Activated naive CD8-positive, alpha-beta T cell (primary cell): ENCODE data around the gene HS3ST3B1.

Source experiments
- H3K27ac Mint-ChIP-seq: one replicate; pipeline ENCODE4 v1.8.0; 2021; ENCODE audit warnings: mixed read lengths
- H3K27me3 Mint-ChIP-seq: one replicate; pipeline ENCODE4 v1.8.0; 2021; ENCODE audit warnings: mixed read lengths
- H3K36me3 Mint-ChIP-seq: one replicate; pipeline ENCODE4 v1.8.0; 2021; ENCODE audit warnings: mixed read lengths
- H3K4me1 Mint-ChIP-seq: one replicate; pipeline ENCODE4 v1.8.0; 2021; ENCODE audit warnings: low read depth, mixed read lengths
- H3K4me3 Mint-ChIP-seq: one replicate; pipeline ENCODE4 v1.8.0; 2021; ENCODE audit warnings: mild to moderate bottlenecking, mixed read lengths
- H3K9me3 Mint-ChIP-seq: one replicate; pipeline ENCODE4 v1.8.0; 2021; ENCODE audit warnings: low read depth, mixed read lengths

Gene HS3ST3B1

GRCh38 chr17:14321980-14322776, 21.3 kb downstream of the HS3ST3B1 start:
- peak overlapping the region; percentile 88 for H3K27ac Mint-ChIP-seq
- H3K4me1 Mint-ChIP-seq = peaks cover 88% of the 10 kb centered on the region
- no peaks in the 10 kb centered on the region for H3K27me3 Mint-ChIP-seq
- H3K9me3 Mint-ChIP-seq = no peaks in the 10 kb centered on the region
- peak overlapping the region; percentile 53 for H3K4me3 Mint-ChIP-seq
- peaks cover 8% of the 10 kb centered on the region for H3K36me3 Mint-ChIP-seq

GRCh38 chr17:14323522-14323981, 22.7 kb downstream of the HS3ST3B1 start:
- Mint-ChIP-seq H3K9me3 (no peaks in the 10 kb centered on the region), H3K36me3 (peaks cover 14% of the 10 kb centered on the region), H3K4me1 (peaks cover 87% of the 10 kb centered on the region), H3K27me3 (no peaks in the 10 kb centered on the region), H3K27ac (peak overlapping the region; percentile 22), H3K4me3 (no peak overlapping the region)

GRCh38 chr17:14325618-14326167, 24.8 kb downstream of the HS3ST3B1 start:
- H3K36me3 Mint-ChIP-seq = peaks cover 10% of the 10 kb centered on the region
- H3K4me1 Mint-ChIP-seq = peaks cover 88% of the 10 kb centered on the region
- H3K9me3 Mint-ChIP-seq = no peaks in the 10 kb centered on the region
- H3K27me3 Mint-ChIP-seq = no peaks in the 10 kb centered on the region
- H3K4me3 Mint-ChIP-seq = no peak overlapping the region
- peak overlapping the region; percentile 56 for H3K27ac Mint-ChIP-seq

GRCh38 chr17:14329900-14330491, 29.1 kb downstream of the HS3ST3B1 start:
- Mint-ChIP-seq H3K27me3 (no peaks in the 10 kb centered on the region), H3K4me1 (peaks cover 87% of the 10 kb centered on the region), H3K36me3 (peaks cover 11% of the 10 kb centered on the region), H3K4me3 (no peak overlapping the region), H3K27ac (peak overlapping the region; percentile 73), H3K9me3 (no peaks in the 10 kb centered on the region)

GRCh38 chr17:14330492-14330962, 29.6 kb downstream of the HS3ST3B1 start:
- Mint-ChIP-seq H3K27me3 (no peaks in the 10 kb centered on the region), H3K27ac (peak overlapping the region; percentile 73), H3K9me3 (no peaks in the 10 kb centered on the region), H3K4me3 (no peak overlapping the region), H3K4me1 (peaks cover 85% of the 10 kb centered on the region), H3K36me3 (peaks cover 12% of the 10 kb centered on the region)

GRCh38 chr17:14331225-14331981, 30.5 kb downstream of the HS3ST3B1 start:
- peaks cover 8% of the 10 kb centered on the region for H3K36me3 Mint-ChIP-seq
- H3K4me3 Mint-ChIP-seq = no peak overlapping the region
- H3K9me3 Mint-ChIP-seq = no peaks in the 10 kb centered on the region
- no peaks in the 10 kb centered on the region for H3K27me3 Mint-ChIP-seq
- peak overlapping the region; percentile 10 for H3K27ac Mint-ChIP-seq
- peaks cover 86% of the 10 kb centered on the region for H3K4me1 Mint-ChIP-seq

- Mint-ChIP-seq H3K9me3 (no peaks in the 10 kb centered on the region), H3K4me1 (peaks cover 90% of the 10 kb centered on the region)
Observed at GRCh38 chr17:14331982-14332298, 31.1 kb downstream of the HS3ST3B1 start.

GRCh38 chr17:14332331-14332730, 31.4 kb downstream of the HS3ST3B1 start:
- peak overlapping the region; percentile 73 for H3K27ac Mint-ChIP-seq
- H3K36me3 Mint-ChIP-seq = peaks cover 9% of the 10 kb centered on the region
- H3K9me3 Mint-ChIP-seq = no peaks in the 10 kb centered on the region
- peaks cover 89% of the 10 kb centered on the region for H3K4me1 Mint-ChIP-seq
- no peak overlapping the region for H3K4me3 Mint-ChIP-seq
- no peaks in the 10 kb centered on the region for H3K27me3 Mint-ChIP-seq

More at GRCh38 chr17:14331982-14332298, 31.1 kb downstream of the HS3ST3B1 start:
- Mint-ChIP-seq H3K27ac (no peak overlapping the region), H3K36me3 (peaks cover 8% of the 10 kb centered on the region), H3K4me3 (no peak overlapping the region), H3K27me3 (no peaks in the 10 kb centered on the region)

- Mint-ChIP-seq H3K27ac (peak overlapping the region; percentile 79), H3K4me1 (peaks cover 87% of the 10 kb centered on the region)
Observed at GRCh38 chr17:14333506-14333905, 32.6 kb downstream of the HS3ST3B1 start.

GRCh38 chr17:14334276-14334840, 33.5 kb downstream of the HS3ST3B1 start:
- no peaks in the 10 kb centered on the region for H3K27me3 Mint-ChIP-seq
- H3K4me3 Mint-ChIP-seq = no peak overlapping the region
- H3K9me3 Mint-ChIP-seq = no peaks in the 10 kb centered on the region
- peak overlapping the region; percentile 79 for H3K27ac Mint-ChIP-seq
- H3K36me3 Mint-ChIP-seq = peaks cover 4% of the 10 kb centered on the region
- peaks cover 87% of the 10 kb centered on the region for H3K4me1 Mint-ChIP-seq

More at GRCh38 chr17:14333506-14333905, 32.6 kb downstream of the HS3ST3B1 start:
- Mint-ChIP-seq H3K4me3 (no peak overlapping the region), H3K27me3 (no peaks in the 10 kb centered on the region), H3K36me3 (peaks cover 4% of the 10 kb centered on the region), H3K9me3 (no peaks in the 10 kb centered on the region)

GRCh38 chr17:14334919-14335318, 34.0 kb downstream of the HS3ST3B1 start:
- peaks cover 7% of the 10 kb centered on the region for H3K36me3 Mint-ChIP-seq
- no peaks in the 10 kb centered on the region for H3K9me3 Mint-ChIP-seq
- H3K27ac Mint-ChIP-seq = peak overlapping the region; percentile 79
- H3K4me1 Mint-ChIP-seq = peaks cover 87% of the 10 kb centered on the region
- no peak overlapping the region for H3K4me3 Mint-ChIP-seq
- no peaks in the 10 kb centered on the region for H3K27me3 Mint-ChIP-seq

GRCh38 chr17:14336418-14336817, 35.5 kb downstream of the HS3ST3B1 start:
- no peaks in the 10 kb centered on the region for H3K27me3 Mint-ChIP-seq
- H3K4me3 Mint-ChIP-seq = no peak overlapping the region
- H3K27ac Mint-ChIP-seq = peak overlapping the region; percentile 95
- H3K4me1 Mint-ChIP-seq = peaks cover 89% of the 10 kb centered on the region
- peaks cover 7% of the 10 kb centered on the region for H3K36me3 Mint-ChIP-seq
- no peaks in the 10 kb centered on the region for H3K9me3 Mint-ChIP-seq

GRCh38 chr17:14337596-14338079, 36.8 kb downstream of the HS3ST3B1 start:
- peak overlapping the region; percentile 95 for H3K27ac Mint-ChIP-seq
- H3K4me3 Mint-ChIP-seq = peak overlapping the region; percentile 60
- H3K27me3 Mint-ChIP-seq = no peaks in the 10 kb centered on the region

More at GRCh38 chr17:14337596-14338079, 36.8 kb downstream of the HS3ST3B1 start:
- H3K9me3 Mint-ChIP-seq = no peaks in the 10 kb centered on the region
- peaks cover 83% of the 10 kb centered on the region for H3K4me1 Mint-ChIP-seq
- peaks cover 7% of the 10 kb centered on the region for H3K36me3 Mint-ChIP-seq
